Measurements from ENCODE around the gene PIP4K2B. TPM values are rescaled to one million over a fixed set of nuclear protein-coding genes. Genes with fewer than 3 reads are reported as not detected.

The PIP4K2B gene
- total and polyA plus RNA-seq, 9 of the 15 experiments (the other 6 are each of a cell fraction or from before 2014, with no cell fraction given): 3.7 to 29.9 (median 23.0) TPM

DNA sequence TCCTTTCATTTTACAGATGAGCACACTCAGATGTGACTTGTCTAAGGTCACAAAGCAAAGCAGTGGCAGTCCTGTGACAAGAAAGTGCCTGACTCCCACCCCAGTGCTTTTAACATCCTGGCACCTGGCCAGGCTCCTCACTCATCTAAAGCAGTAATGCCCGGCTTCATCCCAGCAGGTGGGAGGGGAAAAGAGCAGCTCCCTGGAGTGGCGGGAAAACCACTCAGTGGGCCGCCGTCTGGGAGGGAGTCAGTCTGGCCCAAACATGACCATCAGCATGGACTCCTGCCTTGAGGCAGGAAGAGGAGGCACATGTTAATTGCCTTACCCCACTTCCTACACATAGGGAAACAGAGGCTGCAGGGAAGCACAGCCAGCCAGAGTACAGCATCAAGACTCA, 53.8 kb downstream of the PIP4K2B start (continued):
- TF ChIP-seq, protein P1, sequence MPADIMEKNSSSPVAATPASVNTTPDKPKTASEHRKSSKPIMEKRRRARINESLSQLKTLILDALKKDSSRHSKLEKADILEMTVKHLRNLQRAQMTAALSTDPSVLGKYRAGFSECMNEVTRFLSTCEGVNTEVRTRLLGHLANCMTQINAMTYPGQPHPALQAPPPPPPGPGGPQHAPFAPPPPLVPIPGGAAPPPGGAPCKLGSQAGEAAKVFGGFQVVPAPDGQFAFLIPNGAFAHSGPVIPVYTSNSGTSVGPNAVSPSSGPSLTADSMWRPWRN (IDR thresholded peaks at IDR 0.05; ENCODE audit: low read depth): no peak
- no peak for TF ChIP-seq SP1 (CRISPR knock-in tag; IDR thresholded peaks at IDR 0.05)
- no peak for TF ChIP-seq BRCA1 (IDR thresholded peaks at IDR 0.05)
- no peak for TF ChIP-seq BRCA1 (CRISPR knock-in tag; IDR thresholded peaks at IDR 0.05)
- TF ChIP-seq NFATC3 (IDR thresholded peaks at IDR 0.05): no peak
- TF ChIP-seq SNRNP70 (optimal IDR thresholded peaks at IDR 0.05; ENCODE audit: low read depth, low read length): no peak
- no peak for TF ChIP-seq SREBF2 (CRISPR knock-in tag; IDR thresholded peaks at IDR 0.05)
- no peak for TF ChIP-seq ZNF586 (CRISPR knock-in tag; conservative IDR thresholded peaks at IDR 0.05)
- no peak for TF ChIP-seq RBBP5 (IDR thresholded peaks at IDR 0.05; ENCODE audit: borderline replicate concordance, insufficient read depth, low read length, poor library complexity, severe bottlenecking)

DNA sequence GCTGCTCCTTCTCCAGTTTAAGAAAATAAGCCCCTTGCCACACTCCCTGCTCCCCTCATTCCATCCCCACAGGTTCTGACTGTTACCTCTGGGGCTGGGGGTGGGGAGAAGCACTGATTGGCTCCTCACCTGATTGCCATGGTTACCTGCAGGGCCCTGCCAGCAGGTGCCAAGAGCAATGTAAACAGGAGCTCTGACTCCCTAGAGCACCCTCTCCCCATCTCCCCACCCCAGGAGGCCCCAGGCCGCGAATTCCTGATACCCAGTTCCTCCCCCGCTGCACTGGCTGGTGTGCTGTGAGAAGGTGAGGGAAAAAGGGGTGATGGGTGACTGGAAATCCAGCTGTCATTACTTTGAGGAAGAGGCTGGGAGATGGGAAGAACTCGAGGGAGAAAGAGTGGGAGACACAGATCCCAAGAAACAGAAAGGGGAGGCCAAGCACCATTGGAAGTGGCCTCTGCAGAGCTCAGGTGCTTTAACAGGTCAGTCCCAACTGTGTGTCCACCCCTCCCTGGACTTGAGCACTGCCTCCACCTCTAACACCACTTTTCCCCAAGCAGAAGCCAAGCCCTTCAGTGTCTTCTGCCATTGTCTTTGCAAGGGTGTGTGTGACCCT, 55.7 kb downstream of the PIP4K2B start:
- no peak overlapping the region for H3K4me2 ChIP-seq (ENCODE audit: insufficient read depth, low read length)
- H3K9ac ChIP-seq (ENCODE audit: insufficient read depth in 1 of 2, low read depth in 2 of 2, low read length in 2 of 2): peak overlapping the region in 1 of 2 experiments; percentile 55; a peak in 1 of 4 replicates
- DNase-seq (ENCODE audit: extremely low read depth in 1 of 4, low spot score in 3 of 4) (no peak), ATAC-seq (no peak), FAIRE-seq (no peak)
- intact Hi-C loops (cut with micrococcal nuclease): no loop called here
- H3K9me3 ChIP-seq (replicated peaks; ENCODE audit: control insufficient read depth, insufficient read depth, low read depth, low read length): no peaks in the 10 kb centered on the region
- in situ Hi-C loops (cut with MboI): no loop called here
- CTCF ChIA-PET (ENCODE audit: low intra/inter-chr PET ratio): no interaction called here
- peaks cover 19 to 48% of the 10 kb centered on the region in 2 experiments for H3K4me1 ChIP-seq (replicated peaks in 1 of 2; ENCODE audit: control insufficient read depth in 2 of 2, insufficient read depth in 2 of 2, low read length in 2 of 2)
- peaks cover 7% of the 10 kb centered on the region for H3K9me1 ChIP-seq (ENCODE audit: control insufficient read depth, insufficient read depth, low read length)
- BruUV-seq (replicated peaks): no TSS peak
- H3K79me2 ChIP-seq (ENCODE audit: control insufficient read depth, insufficient read depth, low read length): peaks cover 67% of the 10 kb centered on the region
- 70% methylated on average over 4 of the region's 4 CpGs for WGBS (ENCODE audit: insufficient coverage, low coverage, missing lambda C conversion rate)
- H3K27me3 ChIP-seq (ENCODE audit: control insufficient read depth in 2 of 2, insufficient read depth in 2 of 2, low read length in 2 of 2): no peaks in the 10 kb centered on the region
- no peak overlapping the region for H3K4me3 ChIP-seq
- peaks cover 13% of the 10 kb centered on the region for H4K20me1 ChIP-seq (replicated peaks; ENCODE audit: control insufficient read depth, insufficient read depth, low read length)
- H2AFZ ChIP-seq (ENCODE audit: low read depth, low read length): no peak overlapping the region
- peaks cover 29% of the 10 kb centered on the region; the same call in 2 of the 3 replicates for H3K36me3 ChIP-seq (ENCODE audit: control insufficient read depth, insufficient read depth, low read length)
- no peak overlapping the region for H3K27ac ChIP-seq (ENCODE audit: extremely low read depth, low read depth, low read length)
- POLR2A ChIA-PET: interaction anchor here (1.0 to 1.6 kb wide), 2 partner anchors 12 to 128 kb away, joined by 4 to 6 read pairs; no protein-coding TSS in a partner anchor
- peak; percentile 48; the same call in 1 of the 2 replicates for TF ChIP-seq RFX1 (IDR thresholded peaks at IDR 0.05)
- no peak for TF ChIP-seq SIN3A (IDR thresholded peaks at IDR 0.05; ENCODE audit: borderline replicate concordance in 2 of 2, control insufficient read depth in 1 of 2, low read depth in 2 of 2, low read length in 2 of 2)
- no peak for TF ChIP-seq SPI1 (IDR thresholded peaks at IDR 0.05; ENCODE audit: borderline replicate concordance, low read depth, low read length)
- TF ChIP-seq, protein P2, sequence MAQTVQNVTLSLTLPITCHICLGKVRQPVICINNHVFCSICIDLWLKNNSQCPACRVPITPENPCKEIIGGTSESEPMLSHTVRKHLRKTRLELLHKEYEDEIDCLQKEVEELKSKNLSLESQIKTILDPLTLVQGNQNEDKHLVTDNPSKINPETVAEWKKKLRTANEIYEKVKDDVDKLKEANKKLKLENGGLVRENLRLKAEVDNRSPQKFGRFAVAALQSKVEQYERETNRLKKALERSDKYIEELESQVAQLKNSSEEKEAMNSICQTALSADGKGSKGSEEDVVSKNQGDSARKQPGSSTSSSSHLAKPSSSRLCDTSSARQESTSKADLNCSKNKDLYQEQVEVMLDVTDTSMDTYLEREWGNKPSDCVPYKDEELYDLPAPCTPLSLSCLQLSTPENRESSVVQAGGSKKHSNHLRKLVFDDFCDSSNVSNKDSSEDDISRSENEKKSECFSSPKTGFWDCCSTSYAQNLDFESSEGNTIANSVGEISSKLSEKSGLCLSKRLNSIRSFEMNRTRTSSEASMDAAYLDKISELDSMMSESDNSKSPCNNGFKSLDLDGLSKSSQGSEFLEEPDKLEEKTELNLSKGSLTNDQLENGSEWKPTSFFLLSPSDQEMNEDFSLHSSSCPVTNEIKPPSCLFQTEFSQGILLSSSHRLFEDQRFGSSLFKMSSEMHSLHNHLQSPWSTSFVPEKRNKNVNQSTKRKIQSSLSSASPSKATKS (CRISPR knock-in tag; IDR thresholded peaks at IDR 0.05): no peak
- TF ChIP-seq, protein P3, sequence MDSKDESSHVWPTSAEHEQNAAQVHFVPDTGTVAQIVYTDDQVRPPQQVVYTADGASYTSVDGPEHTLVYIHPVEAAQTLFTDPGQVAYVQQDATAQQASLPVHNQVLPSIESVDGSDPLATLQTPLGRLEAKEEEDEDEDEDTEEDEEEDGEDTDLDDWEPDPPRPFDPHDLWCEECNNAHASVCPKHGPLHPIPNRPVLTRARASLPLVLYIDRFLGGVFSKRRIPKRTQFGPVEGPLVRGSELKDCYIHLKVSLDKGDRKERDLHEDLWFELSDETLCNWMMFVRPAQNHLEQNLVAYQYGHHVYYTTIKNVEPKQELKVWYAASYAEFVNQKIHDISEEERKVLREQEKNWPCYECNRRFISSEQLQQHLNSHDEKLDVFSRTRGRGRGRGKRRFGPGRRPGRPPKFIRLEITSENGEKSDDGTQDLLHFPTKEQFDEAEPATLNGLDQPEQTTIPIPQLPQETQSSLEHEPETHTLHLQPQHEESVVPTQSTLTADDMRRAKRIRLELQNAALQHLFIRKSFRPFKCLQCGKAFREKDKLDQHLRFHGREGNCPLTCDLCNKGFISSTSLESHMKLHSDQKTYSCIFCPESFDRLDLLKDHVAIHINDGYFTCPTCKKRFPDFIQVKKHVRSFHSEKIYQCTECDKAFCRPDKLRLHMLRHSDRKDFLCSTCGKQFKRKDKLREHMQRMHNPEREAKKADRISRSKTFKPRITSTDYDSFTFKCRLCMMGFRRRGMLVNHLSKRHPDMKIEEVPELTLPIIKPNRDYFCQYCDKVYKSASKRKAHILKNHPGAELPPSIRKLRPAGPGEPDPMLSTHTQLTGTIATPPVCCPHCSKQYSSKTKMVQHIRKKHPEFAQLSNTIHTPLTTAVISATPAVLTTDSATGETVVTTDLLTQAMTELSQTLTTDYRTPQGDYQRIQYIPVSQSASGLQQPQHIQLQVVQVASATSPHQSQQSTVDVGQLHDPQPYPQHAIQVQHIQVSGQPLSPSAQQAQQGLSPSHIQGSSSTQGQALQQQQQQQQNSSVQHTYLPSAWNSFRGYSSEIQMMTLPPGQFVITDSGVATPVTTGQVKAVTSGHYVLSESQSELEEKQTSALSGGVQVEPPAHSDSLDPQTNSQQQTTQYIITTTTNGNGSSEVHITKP (IDR thresholded peaks at IDR 0.05; ENCODE audit: partially characterized antibody): peak; percentile 79
